Breast epithelium (tissue), 4 donors: ENCODE results near the gene SLC26A11. TPM values are rescaled to one million over a fixed set of nuclear protein-coding genes. Genes with fewer than 3 reads are reported as not detected.

Source experiments
- DNase-seq, 2 donors: peaks; one replicate each; pipeline ENCODE4 v3.0.0-alpha.2; 2019; ENCODE audit warnings: low spot score in 2 of 2
- H3K27ac ChIP-seq, 2 donors: fragments of 200-600 bp; sonication (generic) in 1 of 2; one replicate each; pipeline ENCODE4 v1.5.1; 2016 to 2019; ENCODE audit warnings: mild to moderate bottlenecking in 1 of 2
- H3K27me3 ChIP-seq, 2 donors: fragments of 200-600 bp; sonication (generic) in 1 of 2; one replicate each; pipeline versions ENCODE4 v1.5.1 to v1.6.0; 2017 to 2019; ENCODE audit warnings: control low read depth in 1 of 2, mild to moderate bottlenecking in 1 of 2
- H3K36me3 ChIP-seq: fragments of 200-600 bp; one replicate; pipeline ENCODE4 v1.5.1; 2019
- H3K4me1 ChIP-seq, 2 donors: fragments of 200-600 bp; sonication (generic); one replicate each; pipeline ENCODE4 v1.5.1; 2016 to 2019; ENCODE audit warnings: control low read depth in 1 of 2
- H3K4me3 ChIP-seq, 3 donors: fragments of 200-600 bp; sonication (generic); 1 replicate in 2 of 3; 2 replicates in 1 of 3; pipeline ENCODE4 v1.5.1; 2016 to 2019; ENCODE audit warnings: mild to moderate bottlenecking in 3 of 3, moderate library complexity in 2 of 3
- H3K9me3 ChIP-seq, 2 donors: fragments of 200-600 bp; sonication (generic) in 1 of 2; one replicate each; pipeline ENCODE4 v1.5.1; 2016 to 2019; ENCODE audit warnings: control low read depth in 1 of 2
- CTCF ChIP-seq, 3 donors: fragments of 450-650 bp; IDR thresholded peaks; one replicate each; pipeline ENCODE4 v1.5.1; 2016 to 2017; ENCODE audit warnings: antibody characterized with exemption in 3 of 3, mild to moderate bottlenecking in 3 of 3, moderate library complexity in 3 of 3
- POLR2A ChIP-seq: fragments of 450-650 bp; IDR thresholded peaks from one replicate; pipeline ENCODE4 v1.6.1; 2016; ENCODE audit warnings: antibody characterized with exemption, mild to moderate bottlenecking, moderate library complexity
- POLR2AphosphoS5 ChIP-seq, 3 donors: sonication (generic); formaldehyde crosslinking; IDR thresholded peaks; one replicate each; pipeline ENCODE4 v1.6.1; 2017; ENCODE audit warnings: antibody characterized with exemption in 3 of 3
- intact Hi-C: fragments of 100-400 bp; cut with DNase I; formaldehyde crosslinking; loops from one replicate; pipeline ENCODE4 v1.15.1; 2023; ENCODE audit warnings: low total_unique reads
- total RNA-seq, 3 donors: library from RNA; depleted of rRNA; stranded (reverse); fragments of >200 nt; gene quantifications; one replicate each; pipeline ENCODE4 v1.1.0, GENCODE V29; 2016

The SLC26A11 gene
- total RNA-seq, 3 donors from 2014 or later = 12.0 to 20.6 (median 19.0) TPM

- Histone ChIP-seq H3K27me3 (no peaks in the 10 kb centered on the region), H3K4me3 (no peak overlapping the region), H3K9me3 (no peaks in the 10 kb centered on the region), H3K4me1 (no peaks in the 10 kb centered on the region), H3K27ac (no peak overlapping the region), H3K36me3 (no peaks in the 10 kb centered on the region)
- intact Hi-C loops = no loop called here
- no peak for DNase-seq
- no peak for TF ChIP-seq POLR2A
- no peak for TF ChIP-seq CTCF (IDR thresholded peaks at IDR 0.05)
- no peak for TF ChIP-seq POLR2AphosphoS5 (IDR thresholded peaks at IDR 0.05)
Observed at GRCh38 chr17:80202197-80202596, 18.0 kb upstream of the SLC26A11 start.

GRCh38 chr17:80203471-80203963, 16.7 kb upstream of the SLC26A11 start:
- Histone ChIP-seq H3K36me3 (no peaks in the 10 kb centered on the region), H3K27me3 (no peaks in the 10 kb centered on the region), H3K9me3 (no peaks in the 10 kb centered on the region), H3K4me3 (no peak overlapping the region), H3K27ac (no peak overlapping the region), H3K4me1 (no peaks in the 10 kb centered on the region)
- no peak for DNase-seq
- TF ChIP-seq POLR2AphosphoS5 (IDR thresholded peaks at IDR 0.05) = no peak
- TF ChIP-seq CTCF (IDR thresholded peaks at IDR 0.05) = no peak
- no peak for TF ChIP-seq POLR2A
- intact Hi-C loops = no loop called here

- TF ChIP-seq CTCF (IDR thresholded peaks at IDR 0.05) (no peak), POLR2AphosphoS5 (IDR thresholded peaks at IDR 0.05) (no peak), POLR2A (no peak)
- no peak for DNase-seq
Observed at GRCh38 chr17:80204626-80205468, 15.4 kb upstream of the SLC26A11 start.

GRCh38 chr17:80205811-80206210, 14.4 kb upstream of the SLC26A11 start:
- Histone ChIP-seq H3K36me3 (no peaks in the 10 kb centered on the region), H3K4me1 (no peaks in the 10 kb centered on the region), H3K27me3 (no peaks in the 10 kb centered on the region), H3K4me3 (no peak overlapping the region), H3K27ac (no peak overlapping the region), H3K9me3 (no peaks in the 10 kb centered on the region)
- TF ChIP-seq POLR2AphosphoS5 (IDR thresholded peaks at IDR 0.05) (no peak), POLR2A (no peak), CTCF (IDR thresholded peaks at IDR 0.05) (no peak)
- DNase-seq = no peak
- intact Hi-C loops = no loop called here

More at GRCh38 chr17:80204626-80205468, 15.4 kb upstream of the SLC26A11 start:
- no peak overlapping the region for H3K4me3 ChIP-seq
- H3K36me3 ChIP-seq = no peaks in the 10 kb centered on the region
- intact Hi-C loops = no loop called here
- H3K27ac ChIP-seq = no peak overlapping the region
- no peaks in the 10 kb centered on the region for H3K27me3 ChIP-seq
- no peaks in the 10 kb centered on the region for H3K4me1 ChIP-seq
- no peaks in the 10 kb centered on the region for H3K9me3 ChIP-seq

- Histone ChIP-seq H3K4me1 (no peaks in the 10 kb centered on the region), H3K9me3 (no peaks in the 10 kb centered on the region), H3K4me3 (no peak overlapping the region), H3K27ac (no peak overlapping the region), H3K36me3 (no peaks in the 10 kb centered on the region), H3K27me3 (no peaks in the 10 kb centered on the region)
- no peak for DNase-seq
- intact Hi-C loops = no loop called here
- TF ChIP-seq CTCF (IDR thresholded peaks at IDR 0.05) (no peak), POLR2AphosphoS5 (IDR thresholded peaks at IDR 0.05) (no peak), POLR2A (no peak)
Observed at GRCh38 chr17:80208050-80208449, 12.2 kb upstream of the SLC26A11 start.
